SK-N-SH (cell line): ENCODE data around the gene GRM7. TPM values are rescaled to one million over a fixed set of nuclear protein-coding genes. Genes with fewer than 3 reads are reported as not detected.

Experiments used
- CTCF ChIA-PET: fragments of 300-600, 350-600 bp; formaldehyde crosslinking; extraction: SDS; loops from one replicate; lab custom pipeline; 2021; lab: Yijun Ruan, JAX
- POLR2A ChIA-PET: fragments of 350-600 bp; sonication (Branson Sonifier 250); formaldehyde crosslinking; extraction: SDS; loops from one replicate; lab custom pipeline; 2020; ENCODE audit warnings: antibody characterized with exemption, inconsistent platforms; lab: Yijun Ruan, JAX
- DNase-seq: peaks from one replicate; pipeline ENCODE4 v3.0.0; 2012
- H2AFZ ChIP-seq: fragments of 200-600 bp; sonication (generic); 2 replicates; pipeline ENCODE4 v1.8.1; 2016; ENCODE audit warnings: antibody characterized with exemption, mild to moderate bottlenecking, low read depth
- H3F3A ChIP-seq: fragments of 200-600 bp; sonication (generic); replicated peaks from 2 replicates; pipeline ENCODE3; 2016; ENCODE audit warnings: antibody characterized with exemption, mild to moderate bottlenecking; ENCODE audit not compliant: insufficient read depth
- H3K27ac ChIP-seq, 2 experiments: fragments of 200-500 bp in 1 of 2; fragments of 200-600 bp in 1 of 2; sonication (Bioruptor generic) in 1 of 2; sonication (generic), shearing (Covaris generic) in 1 of 2; 2 replicates each; pipeline versions ENCODE4 v1.5.1 to v1.6.1; 2014 to 2016; ENCODE audit warnings: low read depth in 2 of 2, inconsistent platforms in 1 of 2, low read length in 1 of 2, mild to moderate bottlenecking in 1 of 2, mixed read lengths in 1 of 2
- H3K27me3 ChIP-seq: fragments of 200-600 bp; sonication (generic), shearing (Covaris generic); 2 replicates; pipeline ENCODE4 v1.6.1; 2016; ENCODE audit warnings: mixed run types; ENCODE audit not compliant: insufficient read depth
- H3K36me3 ChIP-seq, 2 experiments: fragments of 200-500 bp in 1 of 2; fragments of 200-600 bp in 1 of 2; sonication (Bioruptor generic) in 1 of 2; sonication (generic) in 1 of 2; replicated peaks in 1 of 2; 2 replicates each; pipeline versions ENCODE3 to v1.5.1; 2014 to 2016; ENCODE audit warnings: low read length in 1 of 2, mild to moderate bottlenecking in 1 of 2; ENCODE audit not compliant: insufficient read depth in 2 of 2, control insufficient read depth in 1 of 2
- H3K4me1 ChIP-seq, 2 experiments: fragments of 200-500 bp in 1 of 2; fragments of 200-600 bp in 1 of 2; sonication (Bioruptor generic) in 1 of 2; sonication (generic), shearing (Covaris generic) in 1 of 2; 2 replicates each; pipeline versions ENCODE4 v1.5.1 to v1.6.1; 2014 to 2016; ENCODE audit warnings: low read depth in 1 of 2, low read length in 1 of 2, mixed run types in 1 of 2; ENCODE audit not compliant: insufficient read depth in 2 of 2, control insufficient read depth in 1 of 2
- H3K4me2 ChIP-seq: fragments of 200-600 bp; sonication (generic), shearing (Covaris generic); 2 replicates; pipeline ENCODE4 v1.6.1; 2017; ENCODE audit warnings: mixed run types
- H3K4me3 ChIP-seq, 2 experiments: fragments of 200-500 bp in 1 of 2; fragments of 200-600 bp in 1 of 2; sonication (Bioruptor generic) in 1 of 2; sonication (generic), shearing (Covaris generic) in 1 of 2; 2 replicates each; pipeline versions ENCODE4 v1.5.1 to v1.8.1; 2014 to 2016; ENCODE audit warnings: low read depth in 2 of 2, inconsistent platforms in 1 of 2, low read length in 1 of 2, mild to moderate bottlenecking in 1 of 2, mixed read lengths in 1 of 2, moderate library complexity in 1 of 2
- H3K79me2 ChIP-seq: fragments of 200-600 bp; sonication (generic); 2 replicates; pipeline ENCODE4 v1.8.1; 2017; ENCODE audit warnings: mild to moderate bottlenecking; ENCODE audit not compliant: insufficient read depth
- H3K9ac ChIP-seq: fragments of 200-600 bp; sonication (generic); 2 replicates; pipeline ENCODE4 v1.6.1; 2017; ENCODE audit warnings: mixed run types
- H3K9me2 ChIP-seq: fragments of 200-600 bp; sonication (generic); 2 replicates; pipeline ENCODE4 v1.6.1; 2017; ENCODE audit warnings: mixed run types
- H3K9me3 ChIP-seq: fragments of 200-600 bp; sonication (generic); 2 replicates; pipeline ENCODE4 v1.6.1; 2017; ENCODE audit warnings: mixed run types, mild to moderate bottlenecking, moderate library complexity
- H4K20me1 ChIP-seq: fragments of 200-600 bp; sonication (generic); 2 replicates; pipeline ENCODE4 v1.6.1; 2017; ENCODE audit warnings: mild to moderate bottlenecking, mixed run types; ENCODE audit not compliant: insufficient read depth
- CHD2 ChIP-seq: fragments of 150-350 bp; IDR thresholded peaks from 2 replicates; pipeline ENCODE4 v1.6.1; 2018; ENCODE audit warnings: low read length; ENCODE audit not compliant: partially characterized antibody
- ELF1 ChIP-seq: IDR thresholded peaks from 2 replicates; pipeline ENCODE4 v1.4.0; 2012
- FOXJ3 ChIP-seq: sonication (generic); formaldehyde crosslinking; IDR thresholded peaks from 2 replicates; pipeline ENCODE4 v1.5.1; 2020; ENCODE audit warnings: mild to moderate bottlenecking, missing genetic modification reagents
- GATA2 ChIP-seq: sonication (generic); formaldehyde crosslinking; IDR thresholded peaks from 2 replicates; pipeline ENCODE4 v1.5.0; 2020; ENCODE audit warnings: mild to moderate bottlenecking, missing genetic modification reagents
- JUND ChIP-seq: IDR thresholded peaks from 2 replicates; pipeline ENCODE4 v1.4.0; 2012
- MEF2A ChIP-seq: IDR thresholded peaks from 2 replicates; pipeline ENCODE4 v1.4.0; 2012; ENCODE audit warnings: low read depth, borderline replicate concordance
- MXI1 ChIP-seq: IDR thresholded peaks from 2 replicates; pipeline ENCODE4 v1.6.1; 2012; ENCODE audit warnings: mild to moderate bottlenecking, low read depth, low read length, improper control_type of control experiment
- NFIC ChIP-seq: IDR thresholded peaks from 2 replicates; pipeline ENCODE4 v1.4.0; 2012; ENCODE audit warnings: borderline replicate concordance
- RAD21 ChIP-seq: IDR thresholded peaks from 2 replicates; pipeline ENCODE4 v1.6.1; 2012; ENCODE audit warnings: mild to moderate bottlenecking, low read length
- RFX5 ChIP-seq: IDR thresholded peaks from 2 replicates; pipeline ENCODE4 v1.6.1; 2012; ENCODE audit warnings: mild to moderate bottlenecking, improper control_type of control experiment, low read length
- TAF1 ChIP-seq: IDR thresholded peaks from 2 replicates; pipeline ENCODE4 v1.6.1; 2012; ENCODE audit warnings: low read depth, mild to moderate bottlenecking, low read length, moderate library complexity, borderline replicate concordance
- TCF12 ChIP-seq: IDR thresholded peaks from 2 replicates; pipeline ENCODE4 v1.4.0; 2012
- YY1 ChIP-seq: IDR thresholded peaks from 2 replicates; pipeline ENCODE4 v1.4.0; 2012; ENCODE audit warnings: low read depth, mild to moderate bottlenecking
- WGBS: methylation state at CpG from one replicate; pipeline ENCODE4 v1.1.6; 2017; ENCODE audit warnings: low lambda C conversion rate; 5-methylcytosine and 5-hydroxymethylcytosine counted together
- polyA plus RNA-seq, 3 experiments: library from polyadenylated mRNA; depleted of rRNA; stranded (reverse); fragments of >200 nt; gene quantifications; 2 replicates each; pipeline ENCODE4 v1.2.3, GENCODE V29; 2012
- TF ChIP-seq, protein P1 (sequence below): fragments of 200-600 bp; sonication (generic); IDR thresholded peaks from 2 replicates; pipeline ENCODE4 v1.6.1; 2017; ENCODE audit warnings: antibody characterized with exemption, mild to moderate bottlenecking, moderate library complexity
- TF ChIP-seq, protein P2 (sequence below): fragments of 150-350 bp; IDR thresholded peaks from 2 replicates; pipeline ENCODE4 v1.6.1; 2016; ENCODE audit warnings: mild to moderate bottlenecking, low read depth, low read length
- TF ChIP-seq, protein P3 (sequence below): IDR thresholded peaks from 2 replicates; pipeline ENCODE4 v1.4.0; 2012; ENCODE audit warnings: low read depth
- TF ChIP-seq, protein P4 (sequence below): IDR thresholded peaks from 2 replicates; pipeline ENCODE4 v1.6.1; 2012; ENCODE audit warnings: mild to moderate bottlenecking, low read depth, low read length, moderate library complexity
- TF ChIP-seq, protein P5 (sequence below): IDR thresholded peaks from 2 replicates; pipeline ENCODE4; 2012

GRM7 gene
- polyA plus RNA-seq, 1 of the 3 experiments (the other 2 are of a cell fraction), result 0.03 TPM

DNA sequence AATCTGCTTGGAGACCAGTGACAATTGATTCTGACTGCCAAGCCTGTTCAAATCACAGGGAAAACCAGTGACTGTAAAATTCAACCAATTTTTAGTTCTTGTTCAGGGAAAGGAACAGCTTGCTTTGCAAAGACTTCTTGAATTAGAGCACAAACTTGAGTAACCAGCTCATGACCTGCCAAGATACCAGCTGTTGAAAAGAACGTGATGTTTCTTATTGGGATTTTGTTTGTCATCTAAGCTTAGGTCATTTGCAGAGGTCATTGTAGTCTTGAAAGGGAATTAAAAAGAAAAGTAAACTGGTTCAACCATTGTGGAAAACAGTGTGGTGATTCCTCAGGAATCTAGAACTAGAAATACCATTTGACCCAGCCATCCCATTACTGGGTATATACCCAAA lies 428.2 kb downstream of the GRM7 start:
- TF ChIP-seq FOXJ3 (CRISPR knock-in tag) (no peak), TCF12 (no peak), RAD21 (no peak)
- TF ChIP-seq, protein P1, sequence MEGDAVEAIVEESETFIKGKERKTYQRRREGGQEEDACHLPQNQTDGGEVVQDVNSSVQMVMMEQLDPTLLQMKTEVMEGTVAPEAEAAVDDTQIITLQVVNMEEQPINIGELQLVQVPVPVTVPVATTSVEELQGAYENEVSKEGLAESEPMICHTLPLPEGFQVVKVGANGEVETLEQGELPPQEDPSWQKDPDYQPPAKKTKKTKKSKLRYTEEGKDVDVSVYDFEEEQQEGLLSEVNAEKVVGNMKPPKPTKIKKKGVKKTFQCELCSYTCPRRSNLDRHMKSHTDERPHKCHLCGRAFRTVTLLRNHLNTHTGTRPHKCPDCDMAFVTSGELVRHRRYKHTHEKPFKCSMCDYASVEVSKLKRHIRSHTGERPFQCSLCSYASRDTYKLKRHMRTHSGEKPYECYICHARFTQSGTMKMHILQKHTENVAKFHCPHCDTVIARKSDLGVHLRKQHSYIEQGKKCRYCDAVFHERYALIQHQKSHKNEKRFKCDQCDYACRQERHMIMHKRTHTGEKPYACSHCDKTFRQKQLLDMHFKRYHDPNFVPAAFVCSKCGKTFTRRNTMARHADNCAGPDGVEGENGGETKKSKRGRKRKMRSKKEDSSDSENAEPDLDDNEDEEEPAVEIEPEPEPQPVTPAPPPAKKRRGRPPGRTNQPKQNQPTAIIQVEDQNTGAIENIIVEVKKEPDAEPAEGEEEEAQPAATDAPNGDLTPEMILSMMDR, result no peak
- TF ChIP-seq, all 33 proteins: peak for 0
- Histone ChIP-seq H3K27me3 (no peaks in the 10 kb centered on the region), H3K27ac (no peak overlapping the region), H3K9me2 (no peaks in the 10 kb centered on the region), H3K9ac (no peak overlapping the region), H3K4me3 (no peak overlapping the region), H3K79me2 (no peaks in the 10 kb centered on the region), H3K36me3 (no peaks in the 10 kb centered on the region), H2AFZ (no peak overlapping the region), H4K20me1 (no peaks in the 10 kb centered on the region), H3F3A (no peaks in the 10 kb centered on the region), H3K4me1 (peaks cover 0 to 3% of the 10 kb centered on the region in 2 experiments; a peak in 1 of 4 replicates), H3K9me3 (no peaks in the 10 kb centered on the region), H3K4me2 (no peak overlapping the region)
- no peak for DNase-seq
- POLR2A ChIA-PET, result no interaction called here
- 56% methylated on average over 1 of the region's 1 CpG for WGBS
- CTCF ChIA-PET, result no interaction called here

DNA sequence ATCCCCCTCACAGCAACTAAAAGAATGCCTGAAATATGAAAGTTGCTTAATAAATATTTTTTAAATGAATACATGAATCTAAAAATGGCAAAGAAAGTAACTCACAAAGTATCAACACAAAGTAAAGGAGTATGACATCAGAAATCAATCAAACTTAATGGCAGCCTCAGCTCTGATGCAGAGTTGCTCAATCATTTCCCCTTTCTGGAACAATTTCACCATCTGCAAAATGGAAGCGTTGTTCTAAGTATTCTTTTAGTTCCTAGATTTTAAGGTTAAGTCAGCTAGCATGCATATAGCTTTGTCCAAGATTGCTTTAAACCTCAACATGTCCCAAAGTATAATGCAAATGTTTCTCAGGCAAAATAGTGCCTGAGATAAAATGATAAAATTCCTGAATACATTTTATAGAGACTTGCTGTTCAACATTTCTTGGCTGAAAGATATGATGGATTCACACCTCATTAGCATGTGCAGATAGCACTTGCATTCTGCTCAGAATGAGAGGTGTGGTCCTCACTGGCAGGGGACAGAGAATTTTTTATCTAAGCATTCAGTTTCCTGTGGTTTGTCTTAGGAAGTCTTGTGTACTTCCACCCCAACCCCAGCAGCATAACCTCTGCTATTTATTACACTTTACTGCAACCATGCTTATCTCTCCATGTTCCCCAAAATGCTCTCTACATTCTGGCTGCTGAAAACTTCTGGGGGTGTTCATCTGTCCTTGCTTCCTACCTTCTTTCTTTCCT lies 429.3 kb downstream of the GRM7 start:
- Histone ChIP-seq H3K4me2 (no peak overlapping the region), H3K4me3 (no peak overlapping the region), H3K27ac (no peak overlapping the region), H3K9ac (no peak overlapping the region), H3K27me3 (no peaks in the 10 kb centered on the region), H2AFZ (no peak overlapping the region), H3K36me3 (no peaks in the 10 kb centered on the region), H3K4me1 (peaks cover 0 to 3% of the 10 kb centered on the region in 2 experiments; a peak in 1 of 4 replicates), H3K79me2 (no peaks in the 10 kb centered on the region), H3F3A (no peaks in the 10 kb centered on the region), H3K9me3 (no peaks in the 10 kb centered on the region), H3K9me2 (no peaks in the 10 kb centered on the region), H4K20me1 (no peaks in the 10 kb centered on the region)
- CTCF ChIA-PET, result no interaction called here
- WGBS, result 50% methylated on average over 1 of the region's 1 CpG
- no peak for DNase-seq
- TF ChIP-seq, protein P2, sequence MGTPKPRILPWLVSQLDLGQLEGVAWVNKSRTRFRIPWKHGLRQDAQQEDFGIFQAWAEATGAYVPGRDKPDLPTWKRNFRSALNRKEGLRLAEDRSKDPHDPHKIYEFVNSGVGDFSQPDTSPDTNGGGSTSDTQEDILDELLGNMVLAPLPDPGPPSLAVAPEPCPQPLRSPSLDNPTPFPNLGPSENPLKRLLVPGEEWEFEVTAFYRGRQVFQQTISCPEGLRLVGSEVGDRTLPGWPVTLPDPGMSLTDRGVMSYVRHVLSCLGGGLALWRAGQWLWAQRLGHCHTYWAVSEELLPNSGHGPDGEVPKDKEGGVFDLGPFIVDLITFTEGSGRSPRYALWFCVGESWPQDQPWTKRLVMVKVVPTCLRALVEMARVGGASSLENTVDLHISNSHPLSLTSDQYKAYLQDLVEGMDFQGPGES, result no peak
- TF ChIP-seq TAF1 (no peak), YY1 (no peak), ELF1 (no peak), CHD2 (no peak), NFIC (no peak), MXI1 (no peak), JUND (no peak), GATA2 (no peak), RFX5 (no peak), MEF2A (no peak), RAD21 (no peak)
- TF ChIP-seq, protein P3, sequence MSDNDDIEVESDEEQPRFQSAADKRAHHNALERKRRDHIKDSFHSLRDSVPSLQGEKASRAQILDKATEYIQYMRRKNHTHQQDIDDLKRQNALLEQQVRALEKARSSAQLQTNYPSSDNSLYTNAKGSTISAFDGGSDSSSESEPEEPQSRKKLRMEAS, result no peak
- TF ChIP-seq, protein P4, sequence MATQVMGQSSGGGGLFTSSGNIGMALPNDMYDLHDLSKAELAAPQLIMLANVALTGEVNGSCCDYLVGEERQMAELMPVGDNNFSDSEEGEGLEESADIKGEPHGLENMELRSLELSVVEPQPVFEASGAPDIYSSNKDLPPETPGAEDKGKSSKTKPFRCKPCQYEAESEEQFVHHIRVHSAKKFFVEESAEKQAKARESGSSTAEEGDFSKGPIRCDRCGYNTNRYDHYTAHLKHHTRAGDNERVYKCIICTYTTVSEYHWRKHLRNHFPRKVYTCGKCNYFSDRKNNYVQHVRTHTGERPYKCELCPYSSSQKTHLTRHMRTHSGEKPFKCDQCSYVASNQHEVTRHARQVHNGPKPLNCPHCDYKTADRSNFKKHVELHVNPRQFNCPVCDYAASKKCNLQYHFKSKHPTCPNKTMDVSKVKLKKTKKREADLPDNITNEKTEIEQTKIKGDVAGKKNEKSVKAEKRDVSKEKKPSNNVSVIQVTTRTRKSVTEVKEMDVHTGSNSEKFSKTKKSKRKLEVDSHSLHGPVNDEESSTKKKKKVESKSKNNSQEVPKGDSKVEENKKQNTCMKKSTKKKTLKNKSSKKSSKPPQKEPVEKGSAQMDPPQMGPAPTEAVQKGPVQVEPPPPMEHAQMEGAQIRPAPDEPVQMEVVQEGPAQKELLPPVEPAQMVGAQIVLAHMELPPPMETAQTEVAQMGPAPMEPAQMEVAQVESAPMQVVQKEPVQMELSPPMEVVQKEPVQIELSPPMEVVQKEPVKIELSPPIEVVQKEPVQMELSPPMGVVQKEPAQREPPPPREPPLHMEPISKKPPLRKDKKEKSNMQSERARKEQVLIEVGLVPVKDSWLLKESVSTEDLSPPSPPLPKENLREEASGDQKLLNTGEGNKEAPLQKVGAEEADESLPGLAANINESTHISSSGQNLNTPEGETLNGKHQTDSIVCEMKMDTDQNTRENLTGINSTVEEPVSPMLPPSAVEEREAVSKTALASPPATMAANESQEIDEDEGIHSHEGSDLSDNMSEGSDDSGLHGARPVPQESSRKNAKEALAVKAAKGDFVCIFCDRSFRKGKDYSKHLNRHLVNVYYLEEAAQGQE, result no peak
- TF ChIP-seq, protein P5, sequence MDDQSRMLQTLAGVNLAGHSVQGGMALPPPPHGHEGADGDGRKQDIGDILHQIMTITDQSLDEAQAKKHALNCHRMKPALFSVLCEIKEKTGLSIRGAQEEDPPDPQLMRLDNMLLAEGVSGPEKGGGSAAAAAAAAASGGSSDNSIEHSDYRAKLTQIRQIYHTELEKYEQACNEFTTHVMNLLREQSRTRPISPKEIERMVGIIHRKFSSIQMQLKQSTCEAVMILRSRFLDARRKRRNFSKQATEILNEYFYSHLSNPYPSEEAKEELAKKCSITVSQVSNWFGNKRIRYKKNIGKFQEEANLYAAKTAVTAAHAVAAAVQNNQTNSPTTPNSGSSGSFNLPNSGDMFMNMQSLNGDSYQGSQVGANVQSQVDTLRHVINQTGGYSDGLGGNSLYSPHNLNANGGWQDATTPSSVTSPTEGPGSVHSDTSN, result no peak
- POLR2A ChIA-PET, result no interaction called here
